Endometrium (tissue), 2 donors: ENCODE results near the gene ADRM1.

ENCODE experiments used
- FAIRE-seq: peaks from 2 replicates; lab custom pipeline; 2012; peaks lifted over from hg19 to GRCh38; lab: Jason Lieb, UNC
- donor health status: control.
- donor health status: control.

ADRM1 gene

GRCh38 chr20:62302341-62303061, at the start of gene ADRM1:
ADRM1 (plus strand) TSS chr20:62302997; CDS start chr20:62303569, 572 bp downstream.
- FAIRE-seq = no peak

- no peak for FAIRE-seq
Observed at GRCh38 chr20:62253398-62253797, 49.4 kb upstream of the ADRM1 start.

- no peak for FAIRE-seq
Observed at GRCh38 chr20:62254021-62254724, 48.6 kb upstream of the ADRM1 start.

- FAIRE-seq = no peak
Observed at GRCh38 chr20:62255976-62256375, 46.8 kb upstream of the ADRM1 start.

GRCh38 chr20:62258499-62259293, 44.1 kb upstream of the ADRM1 start:
- no peak for FAIRE-seq

GRCh38 chr20:62259294-62259565, 43.6 kb upstream of the ADRM1 start:
- no peak for FAIRE-seq

- FAIRE-seq = no peak
Observed at GRCh38 chr20:62262064-62262463, 40.7 kb upstream of the ADRM1 start.

GRCh38 chr20:62263396-62263795, 39.4 kb upstream of the ADRM1 start:
- no peak for FAIRE-seq

- no peak for FAIRE-seq
Observed at GRCh38 chr20:62265365-62265764, 37.4 kb upstream of the ADRM1 start.

GRCh38 chr20:62266340-62266739, 36.5 kb upstream of the ADRM1 start:
- no peak for FAIRE-seq

- FAIRE-seq = no peak
Observed at GRCh38 chr20:62266851-62267250, 35.9 kb upstream of the ADRM1 start.

- FAIRE-seq = no peak
Observed at GRCh38 chr20:62267543-62267942, 35.3 kb upstream of the ADRM1 start.

GRCh38 chr20:62268228-62268900, 34.4 kb upstream of the ADRM1 start:
- no peak for FAIRE-seq

- no peak for FAIRE-seq
Observed at GRCh38 chr20:62269378-62269777, 33.4 kb upstream of the ADRM1 start.

GRCh38 chr20:62269871-62270270, 32.9 kb upstream of the ADRM1 start:
- no peak for FAIRE-seq

GRCh38 chr20:62272200-62272599, 30.6 kb upstream of the ADRM1 start:
- no peak for FAIRE-seq

GRCh38 chr20:62273416-62273815, 29.4 kb upstream of the ADRM1 start:
- FAIRE-seq = no peak

- no peak for FAIRE-seq
Observed at GRCh38 chr20:62274332-62274950, 28.4 kb upstream of the ADRM1 start.

- no peak for FAIRE-seq
Observed at GRCh38 chr20:62275219-62275618, 27.6 kb upstream of the ADRM1 start.

- no peak for FAIRE-seq
Observed at GRCh38 chr20:62276439-62276838, 26.4 kb upstream of the ADRM1 start.

GRCh38 chr20:62277253-62277652, 25.5 kb upstream of the ADRM1 start:
- no peak for FAIRE-seq

- FAIRE-seq = no peak
Observed at GRCh38 chr20:62280303-62280702, 22.5 kb upstream of the ADRM1 start.
